HFFc6 (cell line): Measurements from ENCODE around the gene TIAM2. TPM values are rescaled to one million over a fixed set of nuclear protein-coding genes. Genes with fewer than 3 reads are reported as not detected.

Experiments used
- DNase-seq: peaks from one replicate; pipeline ENCODE4 v3.0.0-alpha.2; 2018
- H3K27ac Mint-ChIP-seq: 2 replicates; pipeline ENCODE4 v1.8.0; 2020; ENCODE audit warnings: mild to moderate bottlenecking, mixed read lengths
- H3K27me3 Mint-ChIP-seq: 2 replicates; pipeline ENCODE4 v1.8.0; 2021; ENCODE audit warnings: mild to moderate bottlenecking, moderate library complexity, mixed read lengths; ENCODE audit not compliant: insufficient read depth
- H3K36me3 Mint-ChIP-seq: 2 replicates; pipeline ENCODE4 v1.8.0; 2021; ENCODE audit warnings: low read depth, mixed read lengths
- H3K4me1 Mint-ChIP-seq: 2 replicates; pipeline ENCODE4 v1.8.0; 2020; ENCODE audit warnings: low read depth, mixed read lengths
- H3K4me3 Mint-ChIP-seq: 2 replicates; pipeline ENCODE4 v1.8.0; 2020; ENCODE audit warnings: mild to moderate bottlenecking, moderate library complexity, mixed read lengths
- H3K9me3 Mint-ChIP-seq: 2 replicates; pipeline ENCODE4 v1.8.0; 2020; ENCODE audit warnings: mild to moderate bottlenecking, mixed read lengths
- CTCF ChIP-seq: fragments of 200-600 bp; sonication (generic); IDR thresholded peaks from 2 replicates; pipeline ENCODE4 v1.5.0; 2021; ENCODE audit warnings: antibody characterized with exemption, mild to moderate bottlenecking
- total RNA-seq, 6 experiments: library from RNA; stranded (reverse); fragmentation: NEBNext Ultra II Directional; extraction: Animal tissue kit (Norgen Biotek cat#: 25700); gene quantifications; 2 replicates in 1 of 6; 3 replicates in 5 of 6; pipeline ENCODE4 v1.2.3, GENCODE V29; 2021

TIAM2 gene
- total RNA-seq, 6 experiments from 2014 or later = 7.2 to 11.2 (median 9.4) TPM

DNA sequence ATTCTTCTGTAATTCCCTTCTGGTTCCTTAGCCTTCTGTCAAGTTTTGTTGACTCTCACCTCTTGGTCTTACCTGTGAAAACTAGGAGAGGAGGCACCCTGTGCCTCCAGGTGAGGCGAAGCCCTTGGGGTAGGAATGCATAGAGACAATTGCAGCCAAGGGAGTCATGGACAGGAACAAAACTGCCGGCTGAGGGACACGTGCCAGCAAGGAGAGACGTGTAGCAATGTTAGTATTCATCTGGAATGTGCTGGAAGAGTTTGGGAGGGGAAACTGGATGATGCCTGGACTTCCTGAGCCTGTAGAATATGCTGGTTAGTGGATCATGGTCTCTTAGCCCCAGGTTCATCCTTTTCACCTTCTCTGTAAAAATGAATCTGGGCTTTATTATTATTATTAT is 3.9 kb upstream of the TIAM2 start:
- no peak overlapping the region; the same call in 1 of the 2 replicates for H3K4me3 Mint-ChIP-seq

DNA sequence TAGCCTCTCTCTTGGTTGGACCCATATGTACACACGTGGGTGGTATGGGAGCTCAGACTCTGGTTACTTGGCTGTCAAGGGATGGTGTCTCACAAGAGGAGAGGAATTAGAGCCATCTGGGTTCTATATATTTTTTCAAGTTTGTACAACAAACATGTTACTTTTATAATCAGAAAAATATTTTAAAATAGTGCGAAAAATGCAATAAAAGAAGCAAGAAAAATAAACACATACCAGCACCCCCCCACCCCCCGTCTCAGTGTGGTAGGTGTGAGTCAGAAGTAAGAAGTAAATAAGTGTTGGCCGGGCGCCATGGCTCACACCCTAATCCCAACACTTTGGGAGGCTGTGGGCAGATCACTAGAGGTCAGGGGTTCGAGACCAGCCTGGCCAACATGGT is 2.1 kb upstream of the TIAM2 start:
- Mint-ChIP-seq H3K36me3 (no peaks in the 10 kb centered on the region), H3K27me3 (no peaks in the 10 kb centered on the region; the same call in 1 of the 2 replicates), H3K4me3 (no peak overlapping the region), H3K4me1 (peaks cover 20% of the 10 kb centered on the region), H3K27ac (no peak overlapping the region), H3K9me3 (no peaks in the 10 kb centered on the region)
- no peak for DNase-seq
- no peak for TF ChIP-seq CTCF

More for the DNA sequence above, 3.9 kb upstream of the TIAM2 start:
- TF ChIP-seq CTCF = no peak
- Mint-ChIP-seq H3K36me3 (no peaks in the 10 kb centered on the region), H3K27ac (no peak overlapping the region), H3K4me1 (peaks cover 9% of the 10 kb centered on the region), H3K9me3 (no peaks in the 10 kb centered on the region), H3K27me3 (peaks cover 5% of the 10 kb centered on the region)
- DNase-seq = no peak

GRCh38 chr6:154993710-154994109 is 1.4 kb upstream of the TIAM2 start:
- no peak for TF ChIP-seq CTCF
- DNase-seq = no peak
- Mint-ChIP-seq H3K4me1 (peaks cover 20% of the 10 kb centered on the region), H3K4me3 (no peak overlapping the region; the same call in 1 of the 2 replicates), H3K27ac (no peak overlapping the region), H3K36me3 (no peaks in the 10 kb centered on the region), H3K9me3 (no peaks in the 10 kb centered on the region), H3K27me3 (no peaks in the 10 kb centered on the region; the same call in 1 of the 2 replicates)

- DNase-seq = no peak
- H3K9me3 Mint-ChIP-seq = no peaks in the 10 kb centered on the region
- no peaks in the 10 kb centered on the region for H3K27me3 Mint-ChIP-seq
- no peak overlapping the region for H3K27ac Mint-ChIP-seq
- TF ChIP-seq CTCF = no peak
- H3K36me3 Mint-ChIP-seq = no peaks in the 10 kb centered on the region
- H3K4me1 Mint-ChIP-seq = peaks cover 20% of the 10 kb centered on the region
- H3K4me3 Mint-ChIP-seq = peak overlapping the region; percentile 58; the same call in 1 of the 2 replicates
Measured at GRCh38 chr6:154994836-154995253, 270 bp upstream of the TIAM2 start.

- H3K36me3 Mint-ChIP-seq = no peaks in the 10 kb centered on the region
- 0 out of 2 replicates have a peak overlapping the region, but pooled peaks have one; percentile 24 for H3K27ac Mint-ChIP-seq
- DNase-seq = no peak
- no peaks in the 10 kb centered on the region for H3K27me3 Mint-ChIP-seq
- TF ChIP-seq CTCF = no peak
- H3K4me3 Mint-ChIP-seq = peak overlapping the region; percentile 86
- H3K9me3 Mint-ChIP-seq = no peaks in the 10 kb centered on the region
- H3K4me1 Mint-ChIP-seq = peaks cover 20% of the 10 kb centered on the region
Measured at GRCh38 chr6:154996016-154996590, 988 bp downstream of the TIAM2 start.
